ENCODE measurements around the gene MYCBP.

- TF ChIP-seq, protein P1, sequence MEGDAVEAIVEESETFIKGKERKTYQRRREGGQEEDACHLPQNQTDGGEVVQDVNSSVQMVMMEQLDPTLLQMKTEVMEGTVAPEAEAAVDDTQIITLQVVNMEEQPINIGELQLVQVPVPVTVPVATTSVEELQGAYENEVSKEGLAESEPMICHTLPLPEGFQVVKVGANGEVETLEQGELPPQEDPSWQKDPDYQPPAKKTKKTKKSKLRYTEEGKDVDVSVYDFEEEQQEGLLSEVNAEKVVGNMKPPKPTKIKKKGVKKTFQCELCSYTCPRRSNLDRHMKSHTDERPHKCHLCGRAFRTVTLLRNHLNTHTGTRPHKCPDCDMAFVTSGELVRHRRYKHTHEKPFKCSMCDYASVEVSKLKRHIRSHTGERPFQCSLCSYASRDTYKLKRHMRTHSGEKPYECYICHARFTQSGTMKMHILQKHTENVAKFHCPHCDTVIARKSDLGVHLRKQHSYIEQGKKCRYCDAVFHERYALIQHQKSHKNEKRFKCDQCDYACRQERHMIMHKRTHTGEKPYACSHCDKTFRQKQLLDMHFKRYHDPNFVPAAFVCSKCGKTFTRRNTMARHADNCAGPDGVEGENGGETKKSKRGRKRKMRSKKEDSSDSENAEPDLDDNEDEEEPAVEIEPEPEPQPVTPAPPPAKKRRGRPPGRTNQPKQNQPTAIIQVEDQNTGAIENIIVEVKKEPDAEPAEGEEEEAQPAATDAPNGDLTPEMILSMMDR (IDR thresholded peaks at IDR 0.05) = no peak
- TF ChIP-seq POLR2A (IDR thresholded peaks at IDR 0.05) = no peak
Measured at GRCh38 chr1:38915352-38915948, 42.3 kb upstream of the MYCBP start.

All from right lobe of liver (tissue), 4 donors.